22Rv1 (cell line): ENCODE results near the gene DND1.

Experiments
- CTCF ChIP-seq: fragments of 450-650 bp; IDR thresholded peaks from 2 replicates; pipeline ENCODE4 v1.5.1; 2017; ENCODE audit warnings: mild to moderate bottlenecking
- ZFX ChIP-seq: fragments of 450-650 bp; IDR thresholded peaks from 2 replicates; pipeline ENCODE4 v1.6.1; 2017; ENCODE audit warnings: antibody characterized with exemption, borderline replicate concordance

GRCh38 chr5:140694276-140694675 lies 20.9 kb upstream of the DND1 start:
- TF ChIP-seq CTCF (no peak), ZFX (no peak)
